Cardiac septum (tissue), 1 donor: ENCODE measurements around the gene LRRC8C. TPM values are rescaled to one million over a fixed set of nuclear protein-coding genes. Genes with fewer than 3 reads are reported as not detected.
"Not testable (repeated sequence)": the region's sequence is repeated elsewhere in the genome, so short reads cannot be mapped to it uniquely, and the experiment has no call there.

Source experiments
- DNase-seq: peaks from one replicate; pipeline ENCODE4 v3.0.0-alpha.2; 2020; ENCODE audit warnings: low spot score
- intact Hi-C: fragments of 100-400 bp; cut with DNase I; formaldehyde crosslinking; loops from one replicate; pipeline ENCODE4 v1.14.0; 2022
- total RNA-seq: library from RNA; stranded (reverse); fragmentation: NEBNext Ultra II Directional; extraction: Animal tissue kit (Norgen Biotek cat#: 25700); gene quantifications from one replicate; pipeline ENCODE4 v1.2.1, GENCODE V29; 2021
- donor health status: DM: no; HTN: no; CAD: no.

The LRRC8C gene
- total RNA-seq, 1 donor from 2014 or later = 8.3 TPM

DNA sequence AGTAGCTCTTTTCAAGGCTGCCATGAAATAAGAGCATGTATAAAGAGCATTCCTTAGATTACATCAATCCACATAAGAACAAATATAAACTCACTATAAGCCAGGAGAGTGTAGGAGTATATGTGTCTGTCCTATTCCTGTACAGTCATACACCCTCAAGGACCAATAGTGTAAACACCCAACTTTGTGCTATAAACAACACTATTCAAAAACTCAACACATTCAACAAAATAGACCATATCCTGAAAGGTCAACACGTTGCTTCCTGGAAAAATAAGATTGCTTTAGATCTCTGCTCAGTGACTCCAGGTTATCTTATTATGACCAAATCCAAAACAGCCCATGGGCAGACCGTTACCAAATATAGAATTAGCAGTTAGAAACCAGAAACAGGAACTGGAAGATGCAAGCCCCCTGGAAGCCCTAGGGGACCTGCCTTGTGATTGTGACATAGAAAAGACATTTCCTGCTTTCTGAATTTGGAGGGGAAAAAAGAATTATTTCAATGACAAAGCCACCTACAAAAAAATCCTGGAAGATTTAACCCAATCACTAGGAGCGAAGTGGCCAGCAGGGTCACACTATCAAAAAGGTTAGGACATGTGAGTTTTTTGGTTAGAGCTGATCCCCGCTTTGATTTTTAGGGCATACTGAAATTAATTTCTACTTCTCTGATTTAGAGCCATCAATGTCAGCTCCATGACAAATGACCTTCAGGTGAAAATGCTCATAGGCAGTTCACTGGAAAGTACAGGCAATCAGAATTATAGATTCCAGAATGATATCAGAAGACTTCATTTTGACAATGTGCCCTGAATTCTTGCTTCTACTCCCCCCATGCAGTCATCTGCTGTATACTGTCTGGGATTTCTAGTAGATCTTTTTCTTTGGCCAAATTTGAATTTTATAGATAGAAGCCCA, 59.9 kb downstream of the LRRC8C start:
- DNase-seq = no peak
- intact Hi-C loops = loop anchor here (5.0 kb wide), 1 partner anchor 56 kb away; no protein-coding TSS in a partner anchor

DNA sequence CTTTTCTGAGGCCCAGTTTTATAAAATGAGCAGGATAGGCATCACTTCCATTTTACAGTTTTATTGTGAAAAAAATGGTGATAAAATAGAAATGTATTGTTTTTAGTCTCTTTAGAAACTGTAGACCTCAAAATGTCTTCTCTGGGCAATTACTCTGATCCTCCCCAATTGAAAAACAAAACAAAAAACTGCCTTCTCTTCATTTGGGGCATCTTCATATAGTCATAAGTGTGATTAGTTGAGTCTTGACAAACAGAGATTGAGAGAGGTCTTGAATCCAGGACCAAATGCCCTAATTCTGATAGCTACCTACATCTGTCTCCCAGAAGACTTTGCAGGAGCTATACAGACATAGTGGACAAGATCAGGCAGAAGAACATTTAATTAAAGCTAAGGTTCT, 62.9 kb downstream of the LRRC8C start:
- intact Hi-C loops = loop anchor here (2.0 kb wide), 1 partner anchor 29 kb away; no protein-coding TSS in a partner anchor
- no peak for DNase-seq

DNA sequence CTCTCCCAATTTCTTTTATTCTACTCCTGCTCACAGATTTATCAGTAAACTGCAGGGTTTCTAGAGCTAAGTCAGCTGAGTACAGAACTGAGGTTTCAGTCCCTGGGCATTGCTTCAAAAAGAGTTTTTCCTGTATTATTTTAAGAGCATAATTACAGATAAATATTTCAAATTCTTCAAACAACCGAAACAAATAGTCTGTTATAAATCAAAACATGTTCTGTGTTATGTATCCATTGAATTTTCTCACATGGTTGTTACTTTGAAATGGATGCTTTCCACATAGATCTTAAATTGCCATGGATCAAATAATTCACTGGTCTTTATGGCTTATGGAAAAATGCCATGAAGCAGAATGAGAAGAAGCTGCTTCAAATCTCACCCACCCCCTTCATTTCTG, 64.5 kb downstream of the LRRC8C start:
- DNase-seq = no peak
- intact Hi-C loops = no loop called here

DNA sequence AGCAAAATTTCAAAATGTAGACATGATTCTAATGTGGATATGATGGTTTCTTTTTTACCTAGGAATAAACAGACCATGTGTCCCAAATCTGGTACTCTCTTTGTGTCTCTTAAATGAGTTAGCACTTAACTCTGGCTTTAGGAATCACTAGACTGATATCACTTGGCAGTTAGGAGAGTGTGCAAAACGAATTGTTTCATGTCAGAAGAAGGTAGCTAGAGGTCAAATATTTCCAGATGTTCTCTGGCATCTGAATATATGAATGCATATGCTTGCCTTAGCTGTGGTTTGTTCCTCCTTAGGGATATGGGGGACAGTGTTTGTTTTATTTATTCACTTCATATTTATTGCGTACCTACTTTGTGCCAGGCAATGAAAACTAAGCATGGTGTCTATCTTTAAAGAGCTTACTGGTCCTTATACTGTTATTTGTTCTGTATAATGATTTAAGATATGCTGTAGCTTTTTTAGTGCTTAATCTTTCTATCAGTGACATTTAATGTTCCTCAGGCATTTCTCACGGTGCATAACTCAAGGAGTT, 65.2 kb downstream of the LRRC8C start:
- intact Hi-C loops = no loop called here

DNA sequence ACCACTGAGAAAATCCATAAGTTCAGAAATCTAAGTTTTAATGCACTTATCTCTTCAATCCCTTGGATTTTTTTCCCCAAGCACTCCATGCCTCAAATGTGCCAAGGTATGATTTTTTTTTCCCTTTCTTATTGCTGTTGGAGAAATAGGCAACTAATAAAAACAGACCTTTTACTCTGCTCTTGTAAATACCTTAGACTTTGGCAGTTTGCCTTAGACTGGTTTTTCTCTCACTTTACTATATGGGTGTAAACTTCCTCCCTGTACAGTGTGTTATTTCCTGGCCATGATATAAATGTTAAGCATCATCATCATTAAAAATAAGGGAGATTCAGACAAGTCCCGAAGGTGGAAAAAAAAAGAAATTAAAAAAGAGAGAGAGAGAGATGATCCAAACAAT, 65.7 kb downstream of the LRRC8C start:
- no peak for DNase-seq
- intact Hi-C loops = no loop called here

More for the DNA sequence above, 65.2 kb downstream of the LRRC8C start:
- DNase-seq = no peak

DNA sequence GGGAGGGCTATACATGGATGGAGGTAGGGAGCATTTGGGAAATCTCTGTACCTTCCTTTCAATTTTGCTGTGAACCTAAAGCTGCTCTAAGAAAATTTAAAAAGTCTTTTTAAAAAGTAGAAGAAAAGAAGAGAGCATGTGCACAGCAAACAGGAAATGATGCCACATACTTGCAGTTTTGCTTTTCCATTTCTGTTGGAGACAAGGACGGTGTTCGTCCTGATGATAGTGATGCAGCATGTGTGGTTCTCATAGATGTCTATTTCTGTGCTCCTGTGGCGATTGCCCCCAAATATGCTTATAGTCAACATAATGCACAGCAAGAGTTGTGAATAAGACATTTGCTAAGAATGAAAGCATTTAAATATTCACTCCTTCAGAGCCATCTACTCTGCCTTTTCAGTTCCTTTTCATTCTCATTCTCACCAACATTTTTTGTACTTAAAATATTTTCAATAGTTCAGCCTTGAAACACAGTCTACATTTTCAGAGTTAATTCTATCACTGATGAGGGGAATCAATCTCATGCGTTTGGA, 66.6 kb downstream of the LRRC8C start:
- intact Hi-C loops = no loop called here
- DNase-seq = no peak

DNA sequence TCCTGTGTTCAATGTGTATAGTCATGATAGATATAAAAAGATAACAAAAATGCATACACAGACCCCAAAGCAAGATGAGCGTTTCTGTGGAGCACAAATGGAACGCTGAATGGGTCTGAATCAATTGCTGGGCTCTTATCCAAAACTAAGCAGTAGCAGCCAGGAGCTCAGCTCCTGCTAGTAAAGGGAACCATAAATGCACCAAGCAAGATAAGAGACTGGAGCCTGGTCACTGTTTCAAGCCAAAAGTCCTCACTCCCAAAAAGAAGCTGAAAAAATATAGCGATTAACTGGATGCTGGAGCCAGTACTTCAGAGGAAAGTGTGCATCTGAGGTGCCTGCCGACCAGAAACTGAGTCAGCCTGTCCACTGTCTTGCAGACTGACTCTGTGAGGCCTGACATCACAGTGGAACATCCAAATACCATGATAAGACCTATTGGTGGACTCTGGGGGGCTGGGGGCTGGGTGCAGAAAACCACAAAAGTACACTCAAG, 68.9 kb downstream of the LRRC8C start:
- intact Hi-C loops = no loop called here
- no peak for DNase-seq

DNA sequence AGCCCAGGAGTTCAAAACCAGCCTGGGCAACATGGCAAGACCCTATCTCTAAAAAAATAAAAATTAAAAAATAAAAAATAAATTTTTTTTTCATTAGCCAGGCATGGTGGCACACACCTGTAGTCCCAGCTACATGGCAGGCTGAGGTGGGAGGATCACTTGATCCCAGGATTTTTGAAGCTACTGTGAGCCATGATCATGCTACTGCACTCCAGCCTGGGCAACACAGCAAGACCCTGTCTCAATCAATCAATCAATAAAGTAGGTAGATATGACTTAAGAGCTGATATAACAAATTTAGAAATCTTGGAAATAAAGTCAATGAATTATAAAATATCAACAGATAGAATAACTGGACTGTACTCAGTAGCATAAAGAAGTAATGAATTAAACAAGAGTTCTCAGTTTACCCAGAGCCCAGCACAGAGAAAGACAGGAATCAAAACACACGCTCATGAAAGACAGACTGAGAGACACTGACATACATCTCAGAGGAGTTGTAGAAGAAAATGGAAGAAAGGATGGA, 69.7 kb downstream of the LRRC8C start:
- DNase-seq = no peak
- intact Hi-C loops = no loop called here

DNA sequence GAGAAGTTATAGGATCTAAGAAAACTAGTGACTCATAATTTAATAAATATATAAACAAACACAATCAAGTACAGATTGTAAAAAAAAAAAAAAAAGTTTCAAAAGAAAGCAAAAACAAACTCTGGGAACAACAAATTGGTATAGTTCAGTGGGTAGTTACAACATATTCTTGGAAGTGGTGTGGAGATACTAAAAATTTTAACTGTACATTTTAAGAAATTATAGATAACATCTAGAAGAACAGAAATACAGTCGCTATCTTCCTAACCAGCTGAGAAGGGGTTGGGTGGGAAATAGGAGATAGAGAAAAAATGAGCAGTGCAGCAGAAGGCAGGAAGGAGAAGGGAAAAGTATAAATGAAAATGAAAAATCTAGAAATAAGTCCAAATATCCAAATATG, 70.5 kb downstream of the LRRC8C start:
- intact Hi-C loops = no loop called here

DNA sequence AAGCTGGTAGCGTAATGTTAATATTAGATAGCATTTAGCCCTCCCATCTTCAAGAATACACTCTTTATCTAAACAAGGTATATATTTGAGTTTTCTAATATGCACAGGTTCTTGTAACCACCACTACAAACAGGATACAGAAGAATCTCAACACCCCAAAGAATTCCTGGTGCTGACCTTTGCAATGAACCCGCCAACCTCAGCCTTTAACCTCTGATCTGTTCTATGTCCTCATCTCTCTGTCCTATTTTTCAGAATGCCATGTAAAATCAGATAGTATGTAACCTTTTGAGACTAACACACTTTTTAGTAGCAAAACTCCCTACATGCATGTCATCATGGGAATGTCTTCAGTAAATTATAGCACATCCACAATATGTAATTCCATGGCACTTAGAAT, 71.1 kb downstream of the LRRC8C start:
- intact Hi-C loops = no loop called here

More for the DNA sequence above, 70.5 kb downstream of the LRRC8C start:
- DNase-seq = no peak

DNA sequence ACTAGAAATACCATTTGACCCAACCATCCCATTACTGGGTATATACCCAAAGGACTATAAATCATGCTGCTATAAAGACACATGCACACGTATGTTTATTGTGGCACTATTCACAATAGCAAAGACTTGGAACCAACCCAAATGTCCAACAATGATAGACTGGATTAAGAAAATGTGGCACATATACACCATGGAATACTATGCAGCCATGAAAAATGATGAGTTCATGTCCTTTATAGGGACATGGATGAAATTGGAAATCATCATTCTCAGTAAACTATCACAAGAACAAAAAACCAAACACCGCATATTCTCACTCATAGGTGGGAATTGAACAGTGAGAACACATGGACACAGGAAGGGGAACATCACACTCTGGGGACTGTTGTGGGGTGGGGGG, 72.0 kb downstream of the LRRC8C start:
- DNase-seq, intact Hi-C loops: not testable (repeated sequence)

More for the DNA sequence above, 71.1 kb downstream of the LRRC8C start:
- DNase-seq = no peak

DNA sequence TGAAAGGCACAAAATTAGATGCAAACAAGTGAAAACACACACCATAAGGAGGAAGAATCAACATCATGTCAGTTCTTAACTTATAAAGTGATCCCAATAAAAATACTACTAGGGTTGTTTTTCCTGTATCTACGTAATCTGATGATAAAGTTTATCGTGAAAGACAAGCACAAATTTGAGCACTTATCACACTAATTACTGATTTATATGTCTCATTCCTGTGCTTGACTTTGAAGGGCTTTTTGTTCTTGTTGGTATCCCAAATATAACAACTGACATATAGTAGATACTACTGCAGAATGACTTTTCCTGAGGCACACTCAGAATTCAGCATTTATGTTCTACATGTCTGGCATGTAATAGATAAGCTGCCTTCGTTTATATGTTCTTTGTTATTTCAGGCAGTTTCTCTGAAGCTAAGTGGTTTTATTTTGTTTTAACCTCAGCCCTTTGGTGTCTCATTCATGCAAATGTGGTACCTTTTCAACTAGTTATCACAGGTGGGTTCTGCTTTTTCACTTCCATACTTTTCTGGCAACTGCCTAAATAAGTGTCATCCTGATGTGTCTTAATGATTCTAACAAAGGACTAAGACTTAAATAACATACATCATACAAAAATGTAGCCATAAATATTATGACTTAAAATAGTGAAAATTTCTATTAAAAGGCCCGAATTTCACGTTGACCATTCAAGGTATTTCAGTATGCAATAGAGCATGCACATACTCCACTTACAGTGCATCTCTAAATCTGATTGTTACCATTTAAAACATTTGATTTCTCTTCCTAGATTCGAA, 73.2 kb downstream of the LRRC8C start:
- DNase-seq = no peak
- intact Hi-C loops = no loop called here

DNA sequence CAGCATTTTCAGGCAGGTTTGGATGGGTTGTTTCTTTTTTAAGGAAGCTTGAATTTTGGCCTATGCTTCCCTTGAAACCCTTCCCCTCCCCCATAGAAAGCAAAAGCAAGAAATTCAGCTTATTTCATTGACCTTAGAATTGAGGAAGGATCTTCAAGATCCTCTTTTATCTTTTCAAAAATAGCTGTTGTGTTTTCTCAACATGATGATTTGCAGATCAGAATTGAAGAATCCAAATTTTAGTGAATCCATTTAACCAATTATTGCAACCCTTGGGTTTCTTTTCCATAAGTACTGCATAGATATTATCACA, 73.7 kb downstream of the LRRC8C start:
- DNase-seq = no peak

DNA sequence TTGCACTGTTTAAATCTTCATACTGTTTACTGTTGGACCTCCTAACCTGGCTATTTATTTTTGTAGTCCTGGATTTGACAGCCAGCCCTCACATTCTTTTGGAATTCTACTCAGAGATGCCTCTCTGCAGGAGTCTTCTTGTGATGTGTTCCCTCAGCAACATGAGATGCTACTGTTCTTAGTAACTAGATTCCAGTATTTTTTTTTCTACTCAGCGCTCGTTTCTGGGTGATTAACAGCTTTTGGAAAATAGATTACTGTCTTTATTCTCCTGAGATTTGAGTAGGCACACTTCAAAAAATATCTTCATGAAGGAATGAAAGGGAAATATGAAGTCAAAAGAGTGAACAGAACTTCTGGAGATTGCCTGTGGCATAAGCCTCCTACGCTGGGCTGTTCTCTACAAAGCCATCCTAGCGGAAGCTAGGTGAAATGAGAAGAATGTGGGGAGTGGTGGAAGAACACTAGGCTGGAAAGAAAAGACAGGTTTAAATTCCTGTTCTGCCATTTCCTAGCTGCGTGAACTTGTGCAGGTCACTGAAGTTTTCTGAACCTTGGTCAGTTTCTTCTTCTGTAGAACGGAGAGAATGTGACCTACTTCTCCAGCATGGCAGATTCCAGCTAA, 75.9 kb downstream of the LRRC8C start:
- intact Hi-C loops = no loop called here

More for the DNA sequence above, 73.7 kb downstream of the LRRC8C start:
- intact Hi-C loops = no loop called here

DNA sequence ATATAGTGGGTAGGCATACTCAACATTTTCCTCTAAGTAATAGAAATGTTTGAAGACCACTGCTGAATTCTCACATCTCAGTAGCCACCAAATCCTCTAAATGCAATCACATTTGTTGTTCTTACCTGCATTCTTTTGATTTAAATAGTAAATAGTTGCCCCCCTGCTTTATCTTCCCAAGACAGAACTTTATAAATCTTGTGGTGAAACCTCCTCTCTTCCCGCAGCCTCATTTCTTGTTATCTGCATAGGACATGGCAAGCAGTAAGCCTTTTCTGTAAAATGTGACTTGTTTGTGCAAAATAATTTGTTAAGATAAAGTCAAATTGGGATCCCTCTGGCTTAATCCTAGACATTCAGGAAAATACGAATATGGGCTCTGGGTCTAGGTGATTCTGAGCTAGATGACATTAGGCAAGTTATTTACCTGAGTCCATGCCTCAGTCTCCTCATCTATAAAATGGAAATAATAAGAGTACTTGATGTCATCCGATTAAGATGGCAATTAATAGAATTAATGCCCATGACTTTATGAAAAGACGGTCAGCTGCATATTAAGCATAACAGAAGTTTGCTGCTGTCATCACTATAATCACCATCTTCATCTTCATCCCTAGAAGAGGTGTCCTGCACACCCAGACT, 77.7 kb downstream of the LRRC8C start:
- DNase-seq = no peak
- intact Hi-C loops = no loop called here

More for the DNA sequence above, 75.9 kb downstream of the LRRC8C start:
- DNase-seq = no peak

DNA sequence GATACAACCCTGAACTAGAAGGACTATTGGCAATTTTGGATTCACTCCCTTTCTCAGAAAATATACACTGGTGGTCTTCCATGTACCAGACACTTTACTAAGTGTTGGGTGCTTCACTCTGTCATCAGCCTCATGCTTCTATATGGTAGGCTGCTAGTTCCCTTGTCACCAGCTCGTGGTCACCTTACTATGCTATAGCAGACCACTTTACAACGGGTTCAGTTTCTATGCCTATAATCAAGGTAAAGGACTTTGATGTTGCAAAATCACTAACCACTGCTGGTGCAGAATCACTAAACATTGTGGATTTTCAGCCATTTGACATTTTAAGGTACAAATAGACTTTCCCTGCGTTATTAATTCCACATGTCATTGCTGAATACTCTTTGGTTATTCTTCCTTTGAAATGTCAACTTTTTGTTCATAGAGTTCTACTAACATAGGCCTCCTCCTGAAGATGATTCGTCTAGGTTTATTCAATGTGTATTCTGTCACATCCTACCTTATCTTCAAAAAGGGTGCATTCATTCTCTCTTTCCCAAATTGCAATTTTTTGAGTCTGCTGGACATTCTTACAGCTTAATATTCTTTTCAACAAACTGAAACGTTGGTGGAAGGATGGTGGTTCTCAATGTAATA, 78.3 kb downstream of the LRRC8C start:
- no peak for DNase-seq
- intact Hi-C loops = no loop called here

DNA sequence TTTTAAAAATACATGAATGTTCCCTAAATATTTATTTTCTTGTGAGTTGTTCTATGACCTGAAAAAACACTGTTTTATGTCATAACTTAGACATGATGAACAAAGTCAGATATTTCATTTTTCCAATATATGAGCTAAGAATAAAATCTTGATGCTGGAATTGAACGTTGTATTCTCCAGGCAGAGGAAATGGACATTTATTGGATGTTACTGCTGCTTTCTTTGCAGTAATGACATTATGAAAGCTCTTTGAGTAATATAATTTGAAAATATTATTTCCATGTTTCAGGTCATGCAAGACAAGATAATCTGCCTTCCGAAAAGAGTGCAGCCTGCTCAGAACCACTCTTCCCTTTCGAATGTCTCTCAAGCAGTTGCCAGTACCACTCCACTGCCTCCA, 79.5 kb downstream of the LRRC8C start:
- DNase-seq = no peak
- intact Hi-C loops = no loop called here

DNA sequence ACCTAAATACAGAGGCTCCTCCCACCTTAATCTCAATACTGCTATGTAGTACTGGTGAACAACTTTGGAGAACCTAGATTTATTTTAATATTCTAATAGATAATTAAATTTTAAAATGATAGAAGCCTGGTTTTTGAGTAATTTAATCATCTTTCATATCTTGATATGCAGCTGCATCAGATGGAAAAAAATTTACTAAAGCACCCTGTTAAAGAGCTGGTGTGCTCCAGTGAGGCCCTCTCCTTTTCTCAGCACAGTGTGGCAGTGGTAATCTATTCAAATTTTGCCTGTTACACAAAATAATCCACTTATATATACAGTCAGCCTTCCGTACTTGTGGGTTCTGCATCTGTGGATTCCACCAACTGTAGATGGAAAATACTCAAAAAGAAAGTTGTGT, 82.8 kb downstream of the LRRC8C start:
- intact Hi-C loops = no loop called here
- no peak for DNase-seq
